SH-SY5Y (cell line): Measurements from ENCODE around the gene FOXN3.

Experiments used
- GATA2 ChIP-seq: IDR thresholded peaks from 2 replicates; pipeline ENCODE4 v1.6.1; 2011; ENCODE audit warnings: mild to moderate bottlenecking, low read depth, low read length
- GATA3 ChIP-seq: IDR thresholded peaks from 2 replicates; pipeline ENCODE4 v1.6.1; 2011; ENCODE audit warnings: low read depth, mild to moderate bottlenecking, low read length, moderate library complexity

DNA sequence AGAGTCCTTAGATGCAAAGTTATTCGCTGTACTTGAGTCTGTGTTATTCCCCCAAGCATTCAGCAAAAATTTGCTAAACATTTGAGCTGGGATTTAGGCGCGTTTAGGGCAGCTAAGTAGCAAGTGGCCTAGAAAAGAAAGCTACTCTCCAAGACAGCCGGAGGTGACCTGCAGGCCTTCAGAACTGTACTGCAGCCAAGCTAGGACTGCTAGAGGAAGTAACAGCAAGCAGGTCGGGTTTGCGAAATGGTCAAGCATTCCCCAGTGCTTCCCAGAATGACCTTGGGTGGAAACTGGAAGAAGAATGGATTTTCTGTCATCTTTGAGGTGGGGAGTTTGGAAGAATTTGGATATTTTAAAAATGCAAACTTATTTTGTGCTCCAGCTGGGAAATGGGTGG, 287.5 kb downstream of the FOXN3 start:
- no peak for TF ChIP-seq GATA2
- TF ChIP-seq GATA3, result no peak
